Thyroid gland (tissue), 4 donors: ENCODE measurements around the gene MRPS23. TPM values are rescaled to one million over a fixed set of nuclear protein-coding genes. Genes with fewer than 3 reads are reported as not detected.
A peak's percentile ranks its signal among the peaks of the same experiment; 100 is the strongest.

Experiments
- DNase-seq, 2 donors: peaks; one replicate each; pipeline ENCODE4 v3.0.0-alpha.2; 2019
- H3K27ac ChIP-seq, 3 donors: fragments of 200-600 bp; sonication (generic); 1 replicate in 2 of 3; 2 replicates in 1 of 3; pipeline ENCODE4 v1.5.1; 2016 to 2019; ENCODE audit warnings: mild to moderate bottlenecking in 1 of 3, moderate library complexity in 1 of 3
- H3K27me3 ChIP-seq: fragments of 200-600 bp; sonication (generic); one replicate; pipeline ENCODE4 v1.5.1; 2019
- H3K36me3 ChIP-seq, 2 donors: fragments of 200-600 bp; sonication (generic); one replicate each; pipeline ENCODE4 v1.5.1; 2016 to 2019
- H3K4me1 ChIP-seq, 2 donors: fragments of 200-600 bp; sonication (generic); one replicate each; pipeline ENCODE4 v1.5.1; 2017 to 2019
- H3K4me3 ChIP-seq, 3 donors: fragments of 200-600 bp; sonication (generic); replicated peaks in 1 of 3; 1 replicate in 2 of 3; 2 replicates in 1 of 3; pipeline ENCODE4 v1.5.1; 2016; ENCODE audit warnings: mild to moderate bottlenecking in 1 of 3
- H3K9me3 ChIP-seq: fragments of 200-600 bp; sonication (generic); one replicate; pipeline ENCODE4 v1.5.1; 2017
- POLR2A ChIP-seq, 2 donors: fragments of 450-650 bp; IDR thresholded peaks; one replicate each; pipeline ENCODE4 v1.6.1; 2017; ENCODE audit warnings: antibody characterized with exemption in 2 of 2, mild to moderate bottlenecking in 2 of 2, moderate library complexity in 1 of 2
- WGBS, 2 donors: methylation state at CpG; one replicate each; pipeline ENCODE4 v1.1.5; 2017; 5-methylcytosine and 5-hydroxymethylcytosine counted together
- intact Hi-C: fragments of 100-400 bp; cut with DNase I; formaldehyde crosslinking; loops from one replicate; pipeline ENCODE4 v1.15.1; 2023
- total RNA-seq, 4 donors: library from RNA; depleted of rRNA; stranded (reverse); fragments of >200 nt; gene quantifications; one replicate each; pipeline ENCODE4 v1.2.3, GENCODE V29; 2016
- TF ChIP-seq, protein P1 (sequence below), 6 experiments: fragments of 200-600 bp in 3 of 6; fragments of 450-650 bp in 3 of 6; sonication (generic) in 3 of 6; IDR thresholded peaks; one replicate each; pipeline ENCODE4 v1.5.1; 2016 to 2019; ENCODE audit warnings: antibody characterized with exemption in 6 of 6, mild to moderate bottlenecking in 2 of 6, inconsistent platforms in 1 of 6, moderate library complexity in 1 of 6

The MRPS23 gene
- total RNA-seq, 4 donors from 2014 or later = 23.6 to 44.3 (median 34.8) TPM

DNA sequence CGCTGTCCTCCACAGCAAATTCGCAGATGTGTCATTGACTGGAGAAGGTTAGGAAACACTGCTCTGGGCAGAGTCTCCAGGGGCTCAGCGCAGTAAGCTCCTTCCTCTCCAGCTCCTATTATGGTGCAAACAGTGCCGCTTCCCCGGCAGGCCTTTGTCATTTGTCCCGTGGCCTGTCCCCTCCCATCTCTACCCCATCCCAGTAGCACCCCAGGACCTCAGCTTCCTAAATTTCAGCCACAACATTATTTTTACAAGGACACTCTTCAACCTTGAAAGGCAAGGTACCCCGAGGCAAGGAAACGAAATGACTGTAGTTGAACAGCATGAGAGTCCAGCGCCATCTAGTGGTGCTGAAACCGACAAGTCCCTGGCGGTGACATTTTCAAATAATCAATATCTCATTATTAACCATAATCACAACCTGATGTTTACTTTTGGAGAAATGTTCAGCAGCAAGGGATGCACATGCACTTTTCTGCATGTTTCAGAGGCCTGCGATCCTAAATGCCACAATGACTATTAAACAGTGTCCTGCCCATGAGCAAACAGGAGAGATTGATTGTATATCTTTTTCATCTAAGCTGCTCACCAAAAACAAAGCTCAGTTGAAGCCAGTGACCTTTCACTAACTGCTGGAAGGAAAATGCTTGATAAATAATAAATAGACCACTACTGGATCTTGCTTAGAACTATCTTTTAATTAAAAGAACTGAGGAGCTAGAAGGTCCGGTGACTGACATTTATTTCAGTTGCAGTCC is 16.5 kb downstream of the MRPS23 start:
- no peak overlapping the region for H3K4me3 ChIP-seq
- DNase-seq = peak; percentile 68 to 79
- H3K27ac ChIP-seq = peak overlapping the region in 2 of 3 donors; percentile 79 to 92
- H3K27me3 ChIP-seq = no peaks in the 10 kb centered on the region
- H3K36me3 ChIP-seq = peaks cover under 1% of the 10 kb centered on the region in 2 donors
- H3K4me1 ChIP-seq = peaks cover 8 to 23% of the 10 kb centered on the region in 2 donors
- TF ChIP-seq, protein P1, sequence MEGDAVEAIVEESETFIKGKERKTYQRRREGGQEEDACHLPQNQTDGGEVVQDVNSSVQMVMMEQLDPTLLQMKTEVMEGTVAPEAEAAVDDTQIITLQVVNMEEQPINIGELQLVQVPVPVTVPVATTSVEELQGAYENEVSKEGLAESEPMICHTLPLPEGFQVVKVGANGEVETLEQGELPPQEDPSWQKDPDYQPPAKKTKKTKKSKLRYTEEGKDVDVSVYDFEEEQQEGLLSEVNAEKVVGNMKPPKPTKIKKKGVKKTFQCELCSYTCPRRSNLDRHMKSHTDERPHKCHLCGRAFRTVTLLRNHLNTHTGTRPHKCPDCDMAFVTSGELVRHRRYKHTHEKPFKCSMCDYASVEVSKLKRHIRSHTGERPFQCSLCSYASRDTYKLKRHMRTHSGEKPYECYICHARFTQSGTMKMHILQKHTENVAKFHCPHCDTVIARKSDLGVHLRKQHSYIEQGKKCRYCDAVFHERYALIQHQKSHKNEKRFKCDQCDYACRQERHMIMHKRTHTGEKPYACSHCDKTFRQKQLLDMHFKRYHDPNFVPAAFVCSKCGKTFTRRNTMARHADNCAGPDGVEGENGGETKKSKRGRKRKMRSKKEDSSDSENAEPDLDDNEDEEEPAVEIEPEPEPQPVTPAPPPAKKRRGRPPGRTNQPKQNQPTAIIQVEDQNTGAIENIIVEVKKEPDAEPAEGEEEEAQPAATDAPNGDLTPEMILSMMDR (IDR thresholded peaks at IDR 0.05) = peak; percentile 80 to 97 (median 90)
- no peak for TF ChIP-seq POLR2A (IDR thresholded peaks at IDR 0.05)
- no peaks in the 10 kb centered on the region for H3K9me3 ChIP-seq
- intact Hi-C loops = loop anchor here (10.0 kb wide), 1 partner anchor 709 kb away; no protein-coding TSS in a partner anchor
- WGBS, 2 donors = 10 to 12% methylated on average over 13 of the region's 13 CpGs

DNA sequence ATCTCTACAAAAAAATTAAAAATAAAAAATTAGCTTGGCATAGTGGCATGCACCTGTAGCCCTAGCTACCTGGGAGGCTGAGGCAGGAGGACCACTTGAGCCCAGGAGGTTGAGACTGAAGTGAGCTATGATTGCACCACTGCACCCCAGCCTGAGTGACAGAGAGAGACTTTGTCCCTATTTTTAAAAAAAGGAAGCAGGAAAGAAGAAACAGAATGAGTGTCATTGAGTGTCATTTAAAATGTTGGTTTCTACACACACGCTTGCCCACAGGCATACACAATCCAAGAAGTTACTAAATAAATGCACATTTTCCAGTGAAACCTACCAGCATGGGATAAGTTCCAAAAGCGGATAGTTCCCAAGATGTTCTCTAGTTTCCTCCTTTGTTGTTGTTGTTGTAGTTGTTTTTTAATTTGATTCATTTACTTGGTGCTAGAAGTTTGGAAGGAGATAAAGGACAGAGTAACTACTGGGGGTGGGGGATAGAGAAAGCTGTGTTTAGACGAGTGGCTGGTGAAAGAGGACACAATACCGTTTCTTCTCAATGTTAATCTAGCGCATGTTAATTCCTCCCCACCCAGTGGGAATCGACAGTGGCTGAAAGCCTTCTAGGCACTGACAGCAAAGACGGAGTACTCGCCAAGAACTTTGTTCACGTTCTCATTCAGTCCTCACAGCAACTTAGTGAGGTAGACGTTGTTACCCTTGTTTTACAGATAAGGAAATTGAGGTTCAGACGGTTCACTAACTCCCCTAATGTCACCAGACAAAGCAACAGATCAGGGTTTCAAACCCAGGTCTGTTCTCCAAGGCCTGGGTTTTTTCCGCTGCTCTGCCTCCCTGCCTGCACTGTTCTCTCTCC is 17.3 kb downstream of the MRPS23 start:
- Histone ChIP-seq H3K27me3 (no peaks in the 10 kb centered on the region), H3K27ac (peak overlapping the region in 1 of 3 donors; percentile 20), H3K9me3 (no peaks in the 10 kb centered on the region), H3K4me3 (no peak overlapping the region), H3K4me1 (peaks cover 8 to 23% of the 10 kb centered on the region in 2 donors), H3K36me3 (no peaks in the 10 kb centered on the region)
- no peak for TF ChIP-seq POLR2A (IDR thresholded peaks at IDR 0.05)
- TF ChIP-seq, protein P1 (IDR thresholded peaks at IDR 0.05) = no peak
- 43 to 51% methylated on average over 12 of the region's 12 CpGs for WGBS, 2 donors
- no peak for DNase-seq
- intact Hi-C loops = loop anchor here (10.0 kb wide), 1 partner anchor 708 kb away; no protein-coding TSS in a partner anchor

DNA sequence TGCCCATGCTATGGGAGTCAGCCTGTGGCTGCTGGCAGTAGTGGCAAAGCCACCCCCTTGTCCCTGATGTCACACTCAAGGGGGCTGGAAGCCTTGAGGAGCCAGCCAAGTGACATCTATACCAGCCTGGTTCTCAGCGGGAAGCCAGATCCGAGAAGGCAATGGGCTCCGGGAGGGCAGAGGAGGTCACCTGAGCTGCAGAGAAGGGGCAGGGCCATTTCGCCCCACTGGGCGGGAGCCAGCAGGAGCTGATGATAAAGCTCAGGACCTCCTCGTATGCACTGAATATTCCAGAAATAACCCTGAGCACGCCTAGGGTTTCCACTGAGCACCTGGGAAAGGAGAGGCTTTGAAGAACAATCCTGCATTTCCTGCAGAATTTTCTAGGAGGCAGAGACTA is 19.0 kb downstream of the MRPS23 start:
- Histone ChIP-seq H3K4me3 (no peak overlapping the region), H3K27ac (no peak overlapping the region), H3K27me3 (no peaks in the 10 kb centered on the region), H3K4me1 (peaks cover 8 to 23% of the 10 kb centered on the region in 2 donors), H3K9me3 (no peaks in the 10 kb centered on the region), H3K36me3 (no peaks in the 10 kb centered on the region)
- WGBS, 2 donors = 86 to 94% methylated on average over 5 to 7 of the region's 7 CpGs
- intact Hi-C loops = loop anchor here (10.0 kb wide), 1 partner anchor 706 kb away; no protein-coding TSS in a partner anchor
- DNase-seq = no peak
- TF ChIP-seq, protein P1 (IDR thresholded peaks at IDR 0.05) = no peak
- TF ChIP-seq POLR2A (IDR thresholded peaks at IDR 0.05) = no peak

DNA sequence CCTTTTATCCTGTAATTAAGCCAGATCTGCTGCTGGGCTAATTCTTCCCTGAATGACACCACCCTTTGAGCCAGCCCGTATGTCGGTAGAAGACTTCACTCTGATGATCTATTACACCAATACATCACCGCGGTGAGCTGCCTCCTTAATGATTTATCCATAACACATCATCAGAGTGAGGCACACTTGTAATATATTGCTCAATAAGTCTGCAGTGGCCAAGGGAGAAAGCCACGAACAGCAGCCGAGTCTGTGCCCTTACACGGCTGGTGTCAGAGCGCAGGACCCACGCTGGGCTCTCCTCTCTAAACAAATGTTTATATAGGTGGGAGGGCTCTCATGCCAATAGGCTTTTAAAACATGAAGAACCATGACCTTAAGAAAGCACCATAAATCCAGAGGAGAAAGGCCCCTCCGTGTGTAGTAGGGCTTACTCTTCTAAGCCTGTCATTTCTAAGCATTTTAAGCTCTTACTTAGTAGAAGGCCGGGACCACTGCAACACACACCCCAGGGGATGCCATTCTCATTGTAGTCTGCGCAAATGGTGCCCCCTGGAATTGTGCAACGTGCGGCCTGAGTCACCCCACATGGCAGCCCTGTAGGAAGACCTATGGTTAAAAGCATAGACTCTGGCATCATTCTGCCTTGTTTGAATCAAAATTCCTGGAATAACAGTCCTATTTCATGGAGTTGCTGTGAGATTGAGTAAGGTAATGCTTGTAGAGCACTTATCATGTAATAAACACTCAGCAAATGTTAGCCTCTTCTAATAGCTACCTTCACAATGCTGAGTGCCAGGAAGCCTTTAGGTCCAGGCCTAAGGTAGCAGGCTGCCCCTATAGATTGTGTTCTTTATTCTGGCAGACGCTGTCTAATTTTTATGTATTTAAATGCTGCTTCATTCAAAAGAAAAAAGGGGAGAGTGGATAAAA is 26.1 kb downstream of the MRPS23 start:
- TF ChIP-seq POLR2A (IDR thresholded peaks at IDR 0.05) = no peak
- TF ChIP-seq, protein P1 (IDR thresholded peaks at IDR 0.05) = no peak
- no peaks in the 10 kb centered on the region for H3K27me3 ChIP-seq
- H3K27ac ChIP-seq = no peak overlapping the region
- H3K9me3 ChIP-seq = no peaks in the 10 kb centered on the region
- DNase-seq = no peak
- H3K4me1 ChIP-seq = peaks cover 8 to 12% of the 10 kb centered on the region in 2 donors
- H3K36me3 ChIP-seq = no peaks in the 10 kb centered on the region
- intact Hi-C loops = no loop called here
- H3K4me3 ChIP-seq = no peak overlapping the region
- WGBS, 2 donors = 76 to 81% methylated on average over 15 of the region's 15 CpGs
